ENCODE measurements around the gene CHEK2.

CHEK2 gene

DNA sequence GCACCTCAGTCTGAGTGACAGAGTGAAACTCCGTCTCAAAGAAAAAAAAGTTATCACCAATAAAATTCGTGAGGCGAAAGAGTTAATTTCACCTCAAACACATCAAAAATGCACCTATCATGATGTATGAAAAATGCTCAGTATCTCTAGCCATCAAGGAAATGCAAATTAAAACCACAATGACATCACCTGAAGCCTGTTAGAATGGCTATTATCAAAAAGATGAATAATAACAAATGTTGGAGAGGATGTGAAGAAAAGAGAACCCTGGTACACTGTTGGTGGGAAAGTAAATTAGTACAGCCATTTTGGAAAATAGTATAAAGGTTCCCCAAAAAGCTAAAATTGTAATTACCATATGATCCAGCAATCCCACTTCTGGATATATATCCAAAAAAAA lies 23.6 kb downstream of the CHEK2 start:
- no peak for DNase-seq
- Histone ChIP-seq H3K4me3 (ENCODE audit: low read depth, low read length) (no peak overlapping the region), H3K27ac (no peak overlapping the region), H3K27me3 (replicated peaks) (no peaks in the 10 kb centered on the region), H3K36me3 (replicated peaks) (peaks cover 2% of the 10 kb centered on the region)
- in situ Hi-C loops (cut with HindIII; ENCODE audit: low pct_ligation_motif_present, low sequenced_read_pairs): no loop called here
- TF ChIP-seq CTCF (IDR thresholded peaks at IDR 0.05; ENCODE audit: low read depth, low read length, missing control alignments): no peak

DNA sequence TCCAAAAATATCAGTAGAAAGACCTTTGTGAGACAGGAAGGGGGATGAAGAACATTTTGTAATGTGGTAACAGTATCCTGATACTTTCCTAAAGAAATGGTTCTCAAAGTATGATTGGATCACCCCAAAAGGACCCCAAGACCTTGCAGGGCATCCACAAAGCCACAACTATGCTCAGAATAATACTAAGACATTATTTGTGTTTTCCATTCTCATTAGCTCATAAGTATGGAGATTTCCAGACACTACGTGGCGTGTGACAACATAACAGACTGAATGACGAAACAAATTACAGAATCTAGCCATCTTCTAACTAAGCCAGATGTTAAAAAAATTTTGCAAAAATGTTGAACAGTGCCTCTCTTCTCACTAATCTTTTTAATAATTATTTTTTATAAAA lies 24.9 kb downstream of the CHEK2 start:
- peaks cover 2% of the 10 kb centered on the region for H3K36me3 ChIP-seq (replicated peaks)
- no peak overlapping the region for H3K4me3 ChIP-seq (ENCODE audit: low read depth, low read length)
- no peaks in the 10 kb centered on the region for H3K27me3 ChIP-seq (replicated peaks)
- H3K27ac ChIP-seq: no peak overlapping the region
- TF ChIP-seq CTCF (IDR thresholded peaks at IDR 0.05; ENCODE audit: low read depth, low read length, missing control alignments): no peak
- in situ Hi-C loops (cut with HindIII; ENCODE audit: low pct_ligation_motif_present, low sequenced_read_pairs): no loop called here
- DNase-seq: peak; percentile 51

- Histone ChIP-seq H3K36me3 (replicated peaks) (peaks cover 2% of the 10 kb centered on the region), H3K27ac (no peak overlapping the region), H3K27me3 (replicated peaks) (no peaks in the 10 kb centered on the region), H3K4me3 (ENCODE audit: low read depth, low read length) (no peak overlapping the region)
- TF ChIP-seq CTCF (IDR thresholded peaks at IDR 0.05; ENCODE audit: low read depth, low read length, missing control alignments): no peak
- in situ Hi-C loops (cut with HindIII; ENCODE audit: low pct_ligation_motif_present, low sequenced_read_pairs): no loop called here
- DNase-seq: no peak
Measured at GRCh38 chr22:28715611-28716010, 26.0 kb downstream of the CHEK2 start.

DNA sequence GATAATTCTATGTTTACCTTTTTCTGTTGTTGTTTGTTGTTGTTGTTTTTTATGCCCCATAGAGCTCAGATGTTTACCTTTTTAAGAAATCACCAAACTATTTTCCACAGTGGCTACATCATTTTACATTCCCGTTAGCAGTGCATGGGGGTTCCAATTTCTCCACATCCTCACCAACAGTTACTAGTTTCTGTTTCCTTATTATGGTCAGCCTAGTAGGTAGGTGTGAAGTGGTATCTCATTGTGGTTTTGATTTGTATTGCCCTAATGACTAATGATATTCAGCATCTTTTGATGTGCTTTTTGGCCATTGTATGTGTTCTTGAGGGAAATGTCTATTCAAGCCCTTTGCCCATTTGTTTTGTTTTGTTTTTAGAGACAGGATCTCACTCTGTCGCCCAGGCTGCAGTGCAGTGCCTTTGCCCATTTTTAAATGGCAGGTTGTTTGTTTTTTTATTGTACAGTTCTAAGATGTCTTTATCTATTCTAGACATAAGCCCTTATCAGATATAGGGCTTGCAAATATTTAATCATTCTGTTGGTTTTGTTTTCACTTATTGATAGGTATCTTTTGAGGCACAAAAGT lies 27.5 kb downstream of the CHEK2 start:
- no peak for TF ChIP-seq CTCF (IDR thresholded peaks at IDR 0.05; ENCODE audit: low read depth, low read length, missing control alignments)
- in situ Hi-C loops (cut with HindIII; ENCODE audit: low pct_ligation_motif_present, low sequenced_read_pairs): no loop called here
- no peak overlapping the region for H3K27ac ChIP-seq
- no peaks in the 10 kb centered on the region for H3K27me3 ChIP-seq (replicated peaks)
- H3K36me3 ChIP-seq (replicated peaks): peaks cover 2% of the 10 kb centered on the region
- no peak for DNase-seq
- H3K4me3 ChIP-seq (ENCODE audit: low read depth, low read length): no peak overlapping the region

- DNase-seq: peak; percentile 81
- TF ChIP-seq CTCF (IDR thresholded peaks at IDR 0.05; ENCODE audit: low read depth, low read length, missing control alignments): peak; percentile 29
- H3K27ac ChIP-seq: peak overlapping the region; percentile 58
- no peak overlapping the region for H3K4me3 ChIP-seq (ENCODE audit: low read depth, low read length)
- no peaks in the 10 kb centered on the region for H3K27me3 ChIP-seq (replicated peaks)
- no peaks in the 10 kb centered on the region for H3K36me3 ChIP-seq (replicated peaks)
- in situ Hi-C loops (cut with HindIII; ENCODE audit: low pct_ligation_motif_present, low sequenced_read_pairs): no loop called here
Measured at GRCh38 chr22:28711820-28712777, 29.5 kb downstream of the CHEK2 start.
